ENCODE results near the gene R3HDM1.

DNA sequence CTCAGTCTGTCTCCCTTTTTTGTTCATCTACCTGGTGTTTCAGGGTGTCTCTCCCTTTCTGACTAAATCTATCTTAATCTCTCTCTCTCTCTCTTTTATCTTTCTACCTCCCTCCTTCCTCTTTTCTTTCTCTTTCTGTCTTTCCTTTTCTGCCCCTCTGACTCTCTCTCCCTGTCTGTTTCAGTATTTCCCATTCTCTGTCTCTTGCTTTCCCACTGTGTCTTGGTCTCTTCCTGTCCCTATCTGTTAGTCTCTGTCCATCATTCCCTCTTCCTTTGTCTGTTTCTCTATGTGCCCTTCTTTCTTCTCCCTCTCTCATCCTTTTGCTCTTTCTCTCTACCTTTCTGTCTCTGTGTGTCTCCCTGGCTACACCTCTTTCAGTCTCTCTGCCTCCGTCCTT lies 56.7 kb downstream of the R3HDM1 start:
- TF ChIP-seq, protein P1, sequence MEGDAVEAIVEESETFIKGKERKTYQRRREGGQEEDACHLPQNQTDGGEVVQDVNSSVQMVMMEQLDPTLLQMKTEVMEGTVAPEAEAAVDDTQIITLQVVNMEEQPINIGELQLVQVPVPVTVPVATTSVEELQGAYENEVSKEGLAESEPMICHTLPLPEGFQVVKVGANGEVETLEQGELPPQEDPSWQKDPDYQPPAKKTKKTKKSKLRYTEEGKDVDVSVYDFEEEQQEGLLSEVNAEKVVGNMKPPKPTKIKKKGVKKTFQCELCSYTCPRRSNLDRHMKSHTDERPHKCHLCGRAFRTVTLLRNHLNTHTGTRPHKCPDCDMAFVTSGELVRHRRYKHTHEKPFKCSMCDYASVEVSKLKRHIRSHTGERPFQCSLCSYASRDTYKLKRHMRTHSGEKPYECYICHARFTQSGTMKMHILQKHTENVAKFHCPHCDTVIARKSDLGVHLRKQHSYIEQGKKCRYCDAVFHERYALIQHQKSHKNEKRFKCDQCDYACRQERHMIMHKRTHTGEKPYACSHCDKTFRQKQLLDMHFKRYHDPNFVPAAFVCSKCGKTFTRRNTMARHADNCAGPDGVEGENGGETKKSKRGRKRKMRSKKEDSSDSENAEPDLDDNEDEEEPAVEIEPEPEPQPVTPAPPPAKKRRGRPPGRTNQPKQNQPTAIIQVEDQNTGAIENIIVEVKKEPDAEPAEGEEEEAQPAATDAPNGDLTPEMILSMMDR (IDR thresholded peaks at IDR 0.05), result no peak
- TF ChIP-seq EZH2 (IDR thresholded peaks at IDR 0.05; ENCODE audit: borderline replicate concordance, insufficient read depth, low read depth, low read length, poor library complexity, severe bottlenecking), result no peak

Measured in B cell (primary cell).